ENCODE results near the gene CTDNEP1.

Gene CTDNEP1

DNA sequence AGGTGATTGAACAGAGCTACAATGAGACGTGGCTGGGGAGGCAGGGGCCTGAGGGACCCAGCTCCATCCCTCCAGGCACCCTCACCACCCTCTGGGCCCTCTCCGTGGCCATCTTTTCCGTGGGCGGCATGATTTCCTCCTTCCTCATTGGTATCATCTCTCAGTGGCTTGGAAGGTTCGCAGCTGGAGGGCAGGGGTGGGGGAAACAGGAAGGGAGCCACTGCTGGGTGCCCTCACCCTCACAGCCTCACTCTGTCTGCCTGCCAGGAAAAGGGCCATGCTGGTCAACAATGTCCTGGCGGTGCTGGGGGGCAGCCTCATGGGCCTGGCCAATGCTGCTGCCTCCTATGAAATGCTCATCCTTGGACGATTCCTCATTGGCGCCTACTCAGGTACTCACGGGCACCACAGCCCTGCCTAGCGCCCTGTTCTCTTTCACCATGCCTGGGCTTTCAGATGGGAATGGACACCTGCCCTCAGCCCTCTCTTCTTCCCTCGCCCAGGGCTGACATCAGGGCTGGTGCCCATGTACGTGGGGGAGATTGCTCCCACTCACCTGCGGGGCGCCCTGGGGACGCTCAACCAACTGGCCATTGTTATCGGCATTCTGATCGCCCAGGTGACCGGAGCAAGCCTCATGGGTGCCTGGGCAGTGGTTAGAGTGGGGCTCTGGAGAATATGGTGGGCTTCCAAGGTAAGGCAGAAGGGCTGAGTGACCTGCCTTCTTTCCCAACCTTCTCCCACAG, 32.1 kb upstream of the CTDNEP1 start:
- no peak overlapping the region for H3K27ac ChIP-seq
- TF ChIP-seq ZFX (IDR thresholded peaks at IDR 0.05), result no peak
- TF ChIP-seq, protein P1, sequence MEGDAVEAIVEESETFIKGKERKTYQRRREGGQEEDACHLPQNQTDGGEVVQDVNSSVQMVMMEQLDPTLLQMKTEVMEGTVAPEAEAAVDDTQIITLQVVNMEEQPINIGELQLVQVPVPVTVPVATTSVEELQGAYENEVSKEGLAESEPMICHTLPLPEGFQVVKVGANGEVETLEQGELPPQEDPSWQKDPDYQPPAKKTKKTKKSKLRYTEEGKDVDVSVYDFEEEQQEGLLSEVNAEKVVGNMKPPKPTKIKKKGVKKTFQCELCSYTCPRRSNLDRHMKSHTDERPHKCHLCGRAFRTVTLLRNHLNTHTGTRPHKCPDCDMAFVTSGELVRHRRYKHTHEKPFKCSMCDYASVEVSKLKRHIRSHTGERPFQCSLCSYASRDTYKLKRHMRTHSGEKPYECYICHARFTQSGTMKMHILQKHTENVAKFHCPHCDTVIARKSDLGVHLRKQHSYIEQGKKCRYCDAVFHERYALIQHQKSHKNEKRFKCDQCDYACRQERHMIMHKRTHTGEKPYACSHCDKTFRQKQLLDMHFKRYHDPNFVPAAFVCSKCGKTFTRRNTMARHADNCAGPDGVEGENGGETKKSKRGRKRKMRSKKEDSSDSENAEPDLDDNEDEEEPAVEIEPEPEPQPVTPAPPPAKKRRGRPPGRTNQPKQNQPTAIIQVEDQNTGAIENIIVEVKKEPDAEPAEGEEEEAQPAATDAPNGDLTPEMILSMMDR (conservative IDR thresholded peaks at IDR 0.05), result no peak

DNA sequence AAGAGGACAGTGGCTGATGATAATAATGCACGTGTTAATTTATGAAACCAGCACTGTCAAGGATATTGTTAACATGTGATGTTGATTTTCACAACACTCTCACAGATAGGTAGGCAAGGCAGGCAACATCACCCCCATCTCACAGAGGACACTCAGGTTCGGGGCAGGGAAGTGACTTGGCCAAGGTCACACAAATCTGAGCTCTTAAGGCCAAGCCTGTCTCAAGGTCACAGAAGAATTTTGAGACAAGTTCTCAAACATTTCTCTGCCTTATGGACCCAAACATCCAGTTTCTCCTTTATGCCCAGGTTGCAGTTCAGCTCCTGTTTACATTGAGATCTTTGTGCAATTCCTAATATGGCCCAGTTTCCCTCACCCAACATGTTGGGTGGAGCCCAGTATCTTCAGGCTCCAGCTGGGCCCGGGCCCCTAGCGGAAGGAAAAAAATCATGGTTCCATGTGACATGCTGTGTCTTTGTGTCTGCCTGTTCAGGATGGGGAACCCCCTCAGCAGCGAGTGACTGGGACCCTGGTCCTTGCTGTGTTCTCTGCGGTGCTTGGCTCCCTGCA, 31.3 kb upstream of the CTDNEP1 start:
- H3K27ac ChIP-seq, result no peak overlapping the region
- TF ChIP-seq ZFX (IDR thresholded peaks at IDR 0.05), result no peak
- TF ChIP-seq, protein P1 (conservative IDR thresholded peaks at IDR 0.05), result no peak

DNA sequence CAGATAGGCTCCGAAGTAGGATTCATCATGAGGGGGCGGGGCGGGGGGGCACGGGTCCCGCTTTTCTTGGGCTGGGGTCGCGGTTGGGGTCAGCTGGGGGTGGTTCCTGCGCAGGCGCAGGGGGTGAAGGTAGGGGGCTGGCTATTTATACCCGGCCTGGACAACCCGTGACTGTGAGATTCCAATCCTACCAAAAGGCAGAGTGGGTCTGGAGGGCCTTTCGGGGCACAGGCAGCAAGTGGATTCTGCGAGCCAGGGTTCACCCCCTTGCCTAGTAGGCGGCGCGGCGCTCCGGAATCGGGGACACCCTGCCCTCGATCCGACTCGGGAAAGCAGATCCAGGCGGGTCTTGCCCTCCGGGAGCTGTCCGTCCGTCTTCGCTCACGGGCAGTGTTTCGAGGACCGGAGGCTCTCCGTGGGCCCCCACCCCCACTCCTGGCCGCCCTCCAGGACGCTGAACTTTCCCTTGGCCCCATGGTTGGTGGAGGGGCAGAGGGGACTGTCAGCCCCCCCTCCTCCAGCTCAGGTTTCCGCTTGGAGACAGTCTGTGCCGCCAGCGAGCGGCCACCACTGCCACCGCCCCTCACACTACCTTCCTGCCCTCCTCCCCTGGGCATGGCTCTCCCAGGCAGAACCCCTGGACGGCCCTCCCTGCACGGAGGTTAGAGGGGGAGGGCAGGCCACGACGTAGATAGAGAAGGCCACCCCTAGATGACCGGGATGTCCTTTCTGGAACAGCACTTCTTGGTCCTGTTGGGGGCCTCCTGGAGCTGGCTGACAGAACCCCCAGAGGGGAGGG, 30.6 kb upstream of the CTDNEP1 start:
- TF ChIP-seq ZFX (IDR thresholded peaks at IDR 0.05), result no peak
- TF ChIP-seq, protein P1 (conservative IDR thresholded peaks at IDR 0.05), result no peak
- H3K27ac ChIP-seq, result peak overlapping the region; percentile 68

DNA sequence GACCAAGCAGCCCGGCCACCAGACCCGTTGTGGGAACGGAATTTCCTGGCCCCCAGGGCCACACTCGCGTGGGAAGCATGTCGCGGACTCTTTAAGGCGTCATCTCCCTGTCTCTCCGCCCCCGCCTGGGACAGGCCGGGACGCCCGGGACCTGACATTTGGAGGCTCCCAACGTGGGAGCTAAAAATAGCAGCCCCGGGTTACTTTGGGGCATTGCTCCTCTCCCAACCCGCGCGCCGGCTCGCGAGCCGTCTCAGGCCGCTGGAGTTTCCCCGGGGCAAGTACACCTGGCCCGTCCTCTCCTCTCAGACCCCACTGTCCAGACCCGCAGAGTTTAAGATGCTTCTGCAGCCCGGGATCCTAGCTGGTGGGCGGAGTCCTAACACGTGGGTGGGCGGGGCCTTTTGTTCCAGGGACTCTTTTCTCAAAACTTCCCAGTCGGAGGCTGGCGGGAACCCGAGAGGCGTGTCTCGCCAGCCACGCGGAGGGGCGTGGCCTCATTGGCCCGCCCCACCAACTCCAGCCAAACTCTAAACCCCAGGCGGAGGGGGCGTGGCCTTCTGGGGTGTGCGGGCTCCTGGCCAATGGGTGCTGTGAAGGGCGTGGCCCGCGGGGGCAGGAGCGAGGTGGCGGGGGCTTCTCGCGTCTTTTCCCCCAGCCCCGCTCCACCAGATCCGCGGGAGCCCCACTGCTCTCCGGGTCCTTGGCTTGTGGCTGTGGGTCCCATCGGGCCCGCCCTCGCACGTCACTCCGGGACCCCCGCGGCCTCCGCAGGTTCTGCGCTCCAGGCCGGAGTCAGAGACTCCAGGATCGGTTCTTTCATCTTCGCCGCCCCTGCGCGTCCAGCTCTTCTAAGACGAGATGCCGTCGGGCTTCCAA, 29.8 kb upstream of the CTDNEP1 start, which contains the start of gene SLC2A4:
Gene SLC2A4, plus strand, starts transcription at position 645 of the 879 bp plus-strand sequence. Its CDS starts 217 bp downstream, at position 862.
- H3K27ac ChIP-seq, result peak within 1 kb of the TSS; percentile 68
- TF ChIP-seq, protein P1 (conservative IDR thresholded peaks at IDR 0.05), result no peak
- TF ChIP-seq ZFX (IDR thresholded peaks at IDR 0.05), result no peak

DNA sequence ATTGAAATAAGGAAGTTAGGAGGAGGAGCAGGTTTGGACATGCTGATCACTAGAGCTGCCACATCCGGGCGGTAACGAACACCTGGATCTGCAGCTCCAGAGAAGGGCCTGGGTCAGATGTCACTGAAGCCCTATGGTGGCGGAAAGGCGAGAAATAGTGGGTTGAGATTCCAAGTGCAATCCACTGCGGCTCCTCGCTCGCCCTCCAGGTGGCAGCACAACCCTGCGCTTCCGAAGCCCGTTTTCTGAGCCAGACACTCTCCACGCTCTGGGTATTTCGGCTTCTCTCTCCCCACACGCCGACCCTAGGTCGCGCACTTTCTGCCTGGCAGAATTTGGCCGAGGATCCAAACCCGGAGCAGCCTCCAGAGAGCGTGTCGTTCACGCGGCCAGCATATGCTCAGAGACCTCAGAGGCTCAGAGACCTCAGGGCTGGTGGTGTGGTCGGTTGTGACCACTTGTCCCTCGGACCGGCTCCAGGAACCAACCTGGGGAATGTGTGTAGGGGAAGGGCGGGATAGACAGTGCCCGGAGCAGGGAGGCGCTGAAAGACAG, 29.1 kb upstream of the CTDNEP1 start:
- TF ChIP-seq, protein P1 (conservative IDR thresholded peaks at IDR 0.05), result peak; percentile 98
- no peak for TF ChIP-seq ZFX (IDR thresholded peaks at IDR 0.05)
- peak overlapping the region; percentile 68 for H3K27ac ChIP-seq

DNA sequence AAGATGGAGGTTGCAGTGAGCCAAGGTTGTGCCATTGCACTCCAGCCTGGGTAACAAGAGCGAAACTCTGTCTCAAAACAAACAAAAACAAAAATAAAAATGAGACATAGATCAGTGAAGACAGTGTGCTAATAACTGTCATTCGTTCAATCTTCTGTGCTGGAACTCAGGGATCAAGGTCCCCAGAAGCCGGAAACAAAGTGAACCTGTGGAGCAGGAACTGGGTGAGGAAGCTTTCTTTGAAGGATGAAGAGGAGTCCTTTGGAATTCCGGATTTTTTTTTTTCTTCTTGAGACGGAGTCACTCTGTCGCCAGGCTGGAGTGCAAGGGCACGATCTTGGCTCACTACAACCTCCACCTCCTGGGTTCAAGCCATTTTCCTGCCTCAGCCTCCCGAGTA, 27.9 kb upstream of the CTDNEP1 start:
- TF ChIP-seq, protein P1 (conservative IDR thresholded peaks at IDR 0.05), result no peak
- TF ChIP-seq ZFX (IDR thresholded peaks at IDR 0.05), result no peak
- H3K27ac ChIP-seq, result peak overlapping the region; percentile 68
